Measurements from ENCODE around the gene TENM4. TPM values are rescaled to one million over a fixed set of nuclear protein-coding genes. Genes with fewer than 3 reads are reported as not detected.

The TENM4 gene
- total RNA-seq, 4 donors from 2014 or later, result 5.5 to 12.3 (median 8.9) TPM

DNA sequence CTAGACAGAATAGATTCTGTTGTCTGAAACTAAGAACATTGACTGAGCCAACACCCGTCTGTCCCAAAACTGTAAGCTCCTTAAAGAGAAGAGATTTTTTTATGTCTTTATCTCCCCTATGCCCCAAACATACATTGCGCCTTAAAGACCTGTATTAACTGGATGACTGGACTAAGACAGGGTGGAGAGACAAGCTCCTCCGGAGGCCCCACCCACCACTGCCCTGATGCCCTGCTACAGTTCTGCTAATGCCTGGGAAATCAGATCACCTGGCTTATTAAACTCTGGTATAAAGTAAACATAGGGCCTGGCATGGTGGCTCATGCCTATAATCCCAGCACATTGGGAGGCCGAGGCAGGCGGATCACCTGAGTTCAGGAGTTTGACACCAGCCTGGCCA lies 203.7 kb downstream of the TENM4 start:
- Histone ChIP-seq H3K27me3 (no peaks in the 10 kb centered on the region), H3K4me3 (no peak overlapping the region), H3K4me1 (peaks cover 0 to 14% (median 2%) of the 10 kb centered on the region in 3 donors), H3K36me3 (no peaks in the 10 kb centered on the region), H3K27ac (peak overlapping the region in 2 of 4 donors; percentile 22 to 32), H3K9me3 (no peaks in the 10 kb centered on the region)
- no peak for TF ChIP-seq POLR2AphosphoS5 (IDR thresholded peaks at IDR 0.05)
- no peak for TF ChIP-seq EP300 (IDR thresholded peaks at IDR 0.05)
- TF ChIP-seq, protein P1, sequence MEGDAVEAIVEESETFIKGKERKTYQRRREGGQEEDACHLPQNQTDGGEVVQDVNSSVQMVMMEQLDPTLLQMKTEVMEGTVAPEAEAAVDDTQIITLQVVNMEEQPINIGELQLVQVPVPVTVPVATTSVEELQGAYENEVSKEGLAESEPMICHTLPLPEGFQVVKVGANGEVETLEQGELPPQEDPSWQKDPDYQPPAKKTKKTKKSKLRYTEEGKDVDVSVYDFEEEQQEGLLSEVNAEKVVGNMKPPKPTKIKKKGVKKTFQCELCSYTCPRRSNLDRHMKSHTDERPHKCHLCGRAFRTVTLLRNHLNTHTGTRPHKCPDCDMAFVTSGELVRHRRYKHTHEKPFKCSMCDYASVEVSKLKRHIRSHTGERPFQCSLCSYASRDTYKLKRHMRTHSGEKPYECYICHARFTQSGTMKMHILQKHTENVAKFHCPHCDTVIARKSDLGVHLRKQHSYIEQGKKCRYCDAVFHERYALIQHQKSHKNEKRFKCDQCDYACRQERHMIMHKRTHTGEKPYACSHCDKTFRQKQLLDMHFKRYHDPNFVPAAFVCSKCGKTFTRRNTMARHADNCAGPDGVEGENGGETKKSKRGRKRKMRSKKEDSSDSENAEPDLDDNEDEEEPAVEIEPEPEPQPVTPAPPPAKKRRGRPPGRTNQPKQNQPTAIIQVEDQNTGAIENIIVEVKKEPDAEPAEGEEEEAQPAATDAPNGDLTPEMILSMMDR (IDR thresholded peaks at IDR 0.05), result no peak
- TF ChIP-seq POLR2A (IDR thresholded peaks at IDR 0.05), result no peak
- no peak for ATAC-seq
- 96 to 100% methylated on average over 3 of the region's 5 CpGs for WGBS, 2 donors (ENCODE audit: low coverage in 1 of 2)

DNA sequence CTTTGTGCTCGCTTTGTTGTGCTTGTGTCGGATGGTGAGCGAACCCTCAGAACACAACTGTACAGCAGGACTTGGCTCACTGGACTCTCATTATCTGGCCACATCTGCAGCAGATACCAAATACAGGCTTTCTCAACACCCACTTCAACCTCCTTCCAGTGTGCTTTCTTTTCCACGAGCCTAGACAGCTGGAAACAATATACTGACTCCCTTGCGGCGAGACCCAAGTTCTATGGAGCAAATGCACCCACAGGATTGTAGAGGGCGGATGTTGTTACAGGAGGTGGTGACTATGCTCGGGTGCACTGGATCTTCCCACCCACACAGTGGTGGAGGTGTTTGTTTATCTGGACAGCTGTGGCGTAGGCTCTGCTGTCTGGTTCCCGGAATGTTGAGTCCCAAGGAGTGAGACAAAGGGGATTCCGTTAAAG lies 204.3 kb downstream of the TENM4 start:
- Histone ChIP-seq H3K4me1 (peaks cover 0 to 14% (median 2%) of the 10 kb centered on the region in 3 donors), H3K27ac (peak overlapping the region in 2 of 4 donors; percentile 22 to 32), H3K27me3 (no peaks in the 10 kb centered on the region), H3K9me3 (no peaks in the 10 kb centered on the region), H3K36me3 (no peaks in the 10 kb centered on the region), H3K4me3 (no peak overlapping the region)
- TF ChIP-seq POLR2AphosphoS5 (IDR thresholded peaks at IDR 0.05) (no peak), POLR2A (IDR thresholded peaks at IDR 0.05) (no peak), EP300 (IDR thresholded peaks at IDR 0.05) (no peak)
- TF ChIP-seq, protein P1 (IDR thresholded peaks at IDR 0.05), result no peak
- peak; percentile 32 for ATAC-seq
- WGBS, 2 donors (ENCODE audit: low coverage in 1 of 2), result 73 to 75% methylated on average over 3 to 4 of the region's 11 CpGs

DNA sequence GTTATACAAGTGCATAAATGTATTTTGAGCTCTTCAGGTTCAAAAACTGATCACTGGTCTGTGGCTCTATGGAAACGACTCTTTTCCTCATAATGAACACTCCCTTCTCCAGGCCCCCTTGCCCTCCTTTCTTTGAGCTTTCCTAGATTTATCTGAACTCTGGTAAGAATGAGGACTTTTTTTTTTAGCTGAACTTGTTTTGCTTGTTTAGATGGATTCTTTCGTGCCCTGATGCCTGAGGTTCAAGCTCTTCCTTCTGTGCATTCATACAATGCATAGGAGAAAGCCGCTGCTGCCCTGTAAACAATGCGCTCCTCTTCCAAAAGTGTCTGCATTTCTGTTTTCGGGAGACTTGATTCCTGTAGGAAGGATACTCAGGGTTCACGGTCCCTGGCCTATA lies 205.1 kb downstream of the TENM4 start:
- Histone ChIP-seq H3K36me3 (no peaks in the 10 kb centered on the region), H3K4me1 (peaks cover 0 to 14% (median 2%) of the 10 kb centered on the region in 3 donors), H3K27ac (no peak overlapping the region), H3K27me3 (no peaks in the 10 kb centered on the region), H3K9me3 (no peaks in the 10 kb centered on the region), H3K4me3 (no peak overlapping the region)
- 93 to 100% methylated on average over 4 to 6 of the region's 6 CpGs for WGBS, 2 donors (ENCODE audit: low coverage in 1 of 2)
- ATAC-seq, result no peak
- TF ChIP-seq POLR2A (IDR thresholded peaks at IDR 0.05) (no peak), POLR2AphosphoS5 (IDR thresholded peaks at IDR 0.05) (no peak), EP300 (IDR thresholded peaks at IDR 0.05) (no peak)
- TF ChIP-seq, protein P1 (IDR thresholded peaks at IDR 0.05), result no peak

DNA sequence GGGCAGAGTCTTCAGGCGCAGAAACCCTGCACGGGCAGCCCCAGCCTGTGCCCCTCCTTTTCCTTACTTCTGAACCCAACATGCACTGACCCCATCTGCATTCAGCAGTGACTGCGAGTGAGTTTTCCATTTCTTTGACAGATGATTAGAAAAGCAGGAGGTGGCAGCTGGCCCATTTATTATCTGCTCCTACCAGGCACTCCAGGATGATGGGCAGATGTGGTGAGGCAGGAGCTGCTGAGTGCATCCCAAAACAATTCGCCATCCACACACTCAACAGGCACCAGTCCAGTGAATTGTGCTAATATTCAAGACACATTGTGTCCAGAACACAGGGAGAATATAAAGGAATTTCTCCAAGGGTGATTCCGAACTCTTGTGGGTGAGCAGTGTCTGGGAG lies 208.5 kb downstream of the TENM4 start:
- no peaks in the 10 kb centered on the region for H3K36me3 ChIP-seq
- no peak overlapping the region for H3K4me3 ChIP-seq
- no peaks in the 10 kb centered on the region for H3K27me3 ChIP-seq
- peaks cover 0 to 3% (median 0%) of the 10 kb centered on the region in 3 donors for H3K4me1 ChIP-seq
- TF ChIP-seq EP300 (IDR thresholded peaks at IDR 0.05) (no peak), POLR2A (IDR thresholded peaks at IDR 0.05) (no peak), POLR2AphosphoS5 (IDR thresholded peaks at IDR 0.05) (no peak)
- TF ChIP-seq, protein P1 (IDR thresholded peaks at IDR 0.05), result no peak
- 70 to 100% methylated on average over 3 to 4 of the region's 5 CpGs for WGBS, 2 donors (ENCODE audit: low coverage in 1 of 2)
- no peak overlapping the region for H3K27ac ChIP-seq
- no peak for ATAC-seq
- no peaks in the 10 kb centered on the region for H3K9me3 ChIP-seq

DNA sequence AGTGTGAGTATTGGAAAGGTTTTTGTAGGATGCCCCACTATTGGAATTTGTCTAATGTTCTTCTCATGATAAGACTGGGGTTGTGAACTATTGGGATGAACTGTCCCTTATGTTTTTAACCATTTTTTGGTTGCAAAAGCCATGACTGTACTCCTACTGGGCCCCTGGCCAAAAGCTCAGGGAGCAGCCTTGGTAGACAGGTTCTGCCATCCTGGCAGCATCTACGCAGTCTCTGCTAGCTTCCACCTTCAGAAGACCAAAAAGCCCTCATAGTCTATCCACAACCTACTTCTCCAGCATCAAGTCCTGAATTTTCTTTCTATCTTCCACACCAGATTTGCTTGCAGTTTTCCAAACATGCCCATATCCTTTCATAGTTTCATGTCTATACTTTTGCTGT lies 211.8 kb downstream of the TENM4 start:
- Histone ChIP-seq H3K4me3 (no peak overlapping the region), H3K36me3 (no peaks in the 10 kb centered on the region), H3K4me1 (no peaks in the 10 kb centered on the region), H3K9me3 (no peaks in the 10 kb centered on the region), H3K27me3 (no peaks in the 10 kb centered on the region), H3K27ac (no peak overlapping the region)
- TF ChIP-seq, protein P1 (IDR thresholded peaks at IDR 0.05), result no peak
- no peak for TF ChIP-seq EP300 (IDR thresholded peaks at IDR 0.05)
- 89 to 100% methylated on average over 1 of the region's 1 CpG for WGBS, 2 donors (ENCODE audit: low coverage in 1 of 2)
- no peak for ATAC-seq
